ENCODE data around the gene NUDT22.

The NUDT22 gene

DNA sequence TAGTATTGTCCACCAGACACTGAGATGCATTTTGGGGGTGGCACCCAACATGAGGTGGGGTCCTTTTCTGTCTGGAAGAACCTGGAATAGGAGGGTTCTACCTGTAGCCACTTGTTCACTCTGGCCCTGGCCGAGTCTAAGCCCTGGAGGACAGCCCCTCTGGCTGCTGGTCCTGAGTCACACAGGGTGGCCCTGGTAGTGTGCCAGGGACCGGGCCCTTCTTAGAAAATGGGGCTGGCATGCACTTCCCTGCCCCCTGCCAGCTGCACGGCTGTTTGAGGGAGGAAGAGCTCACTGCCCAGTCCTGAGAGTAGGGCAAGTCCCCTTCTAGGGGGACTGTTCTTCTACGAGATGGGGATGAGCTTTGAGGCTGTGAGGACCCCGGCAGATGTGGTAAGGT lies 27.4 kb downstream of the NUDT22 start:
- DNase-seq (ENCODE audit: low read depth in 4 of 4, low spot score in 1 of 4): no peak

- no peak for DNase-seq (ENCODE audit: low read depth in 4 of 4, low spot score in 1 of 4)
Observed at GRCh38 chr11:64254326-64254725, 28.3 kb downstream of the NUDT22 start.

DNA sequence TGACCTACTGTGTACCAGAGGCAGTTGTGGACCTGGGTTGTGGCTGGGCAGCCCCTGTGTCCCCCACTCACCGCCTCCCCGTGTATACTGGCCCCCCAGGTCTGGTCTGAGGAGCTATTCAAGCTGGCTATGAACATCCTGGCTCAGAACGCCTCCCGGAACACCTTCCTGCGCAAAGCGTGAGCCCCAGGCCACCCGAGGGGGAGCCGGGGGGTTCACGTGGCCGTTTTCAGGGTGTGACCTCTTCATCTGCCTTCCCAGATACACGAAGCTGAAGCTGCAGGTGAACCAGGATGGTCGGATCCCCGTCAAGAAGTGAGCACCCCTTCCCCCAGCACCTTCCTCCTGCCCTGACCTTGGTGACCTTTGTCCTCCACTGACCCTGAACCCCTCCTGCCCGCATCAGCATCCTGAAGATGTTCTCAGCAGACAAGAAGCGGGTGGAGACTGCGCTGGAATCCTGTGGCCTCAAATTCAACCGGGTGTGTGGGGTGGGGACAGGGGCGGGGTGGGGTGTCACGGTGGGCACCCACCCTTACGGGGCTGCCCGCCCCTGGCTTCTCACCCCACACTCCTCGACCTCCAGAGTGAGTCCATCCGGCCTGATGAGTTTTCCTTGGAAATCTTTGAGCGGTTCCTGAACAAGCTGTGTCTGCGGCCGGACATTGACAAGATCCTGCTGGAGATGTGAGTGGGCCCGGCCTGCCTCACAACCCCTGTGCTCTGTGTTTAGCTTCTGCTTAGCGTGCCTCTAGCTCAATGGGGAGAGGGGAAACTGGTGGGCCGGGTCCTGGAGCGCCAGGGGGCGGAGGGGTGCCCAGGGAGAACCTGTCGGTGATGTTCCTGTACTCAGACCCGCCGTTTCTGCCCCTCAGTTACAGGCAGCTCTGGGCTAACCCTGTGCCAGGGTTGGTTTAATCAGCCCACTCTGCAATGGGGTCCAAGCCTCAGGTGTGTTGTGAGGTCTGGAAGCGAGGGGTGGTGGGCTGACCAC lies 29.4 kb downstream of the NUDT22 start:
- DNase-seq (ENCODE audit: low read depth in 4 of 4, low spot score in 1 of 4): no peak

- DNase-seq (ENCODE audit: low read depth in 4 of 4, low spot score in 1 of 4): no peak
Observed at GRCh38 chr11:64256300-64256699, 30.2 kb downstream of the NUDT22 start.

DNA sequence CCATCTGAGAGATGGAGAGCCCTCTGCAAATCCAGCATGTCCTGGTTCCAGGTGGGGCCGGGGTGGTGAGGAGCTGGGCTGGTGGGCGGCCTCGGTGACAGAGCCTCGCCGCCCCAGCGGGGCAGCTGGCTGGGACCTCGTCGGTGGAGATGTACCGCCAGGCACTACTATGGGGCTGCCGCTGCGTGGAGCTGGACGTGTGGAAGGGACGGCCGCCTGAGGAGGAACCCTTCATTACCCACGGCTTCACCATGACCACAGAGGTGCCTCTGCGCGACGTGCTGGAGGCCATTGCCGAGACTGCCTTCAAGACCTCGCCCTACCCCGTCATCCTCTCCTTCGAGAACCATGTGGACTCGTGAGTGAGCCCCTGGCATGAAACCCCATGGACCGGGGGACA lies 32.3 kb downstream of the NUDT22 start:
- DNase-seq (ENCODE audit: low read depth in 4 of 4, low spot score in 1 of 4): no peak

- no peak for DNase-seq (ENCODE audit: low read depth in 4 of 4, low spot score in 1 of 4)
Observed at GRCh38 chr11:64258946-64259532, 33.0 kb downstream of the NUDT22 start.

DNA sequence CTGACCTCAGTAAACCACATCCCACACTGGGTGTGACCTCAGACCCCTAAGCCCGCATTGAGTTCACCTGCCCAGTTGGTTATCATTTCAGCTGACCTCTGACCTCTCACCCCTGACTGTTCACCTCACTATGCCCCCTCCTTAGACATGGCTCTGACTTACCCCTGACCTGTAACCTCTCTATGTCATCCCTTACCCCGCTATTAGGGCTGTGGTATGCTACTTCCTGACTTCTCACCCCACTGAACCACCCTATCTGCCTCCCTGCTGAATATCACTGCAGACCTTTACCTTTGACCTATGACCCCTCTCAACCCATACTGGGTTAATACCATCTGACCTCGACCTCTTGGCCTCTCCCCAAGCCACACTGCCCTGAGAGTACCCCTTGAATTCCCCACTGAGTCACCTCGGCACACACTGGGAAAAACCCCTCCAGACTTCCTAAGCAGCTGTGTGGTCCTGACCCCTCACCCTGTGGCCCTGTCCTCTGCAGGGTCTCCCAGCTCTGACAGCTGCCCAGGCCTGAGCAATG lies 33.5 kb downstream of the NUDT22 start:
- DNase-seq (ENCODE audit: low read depth in 4 of 4, low spot score in 1 of 4): no peak

DNA sequence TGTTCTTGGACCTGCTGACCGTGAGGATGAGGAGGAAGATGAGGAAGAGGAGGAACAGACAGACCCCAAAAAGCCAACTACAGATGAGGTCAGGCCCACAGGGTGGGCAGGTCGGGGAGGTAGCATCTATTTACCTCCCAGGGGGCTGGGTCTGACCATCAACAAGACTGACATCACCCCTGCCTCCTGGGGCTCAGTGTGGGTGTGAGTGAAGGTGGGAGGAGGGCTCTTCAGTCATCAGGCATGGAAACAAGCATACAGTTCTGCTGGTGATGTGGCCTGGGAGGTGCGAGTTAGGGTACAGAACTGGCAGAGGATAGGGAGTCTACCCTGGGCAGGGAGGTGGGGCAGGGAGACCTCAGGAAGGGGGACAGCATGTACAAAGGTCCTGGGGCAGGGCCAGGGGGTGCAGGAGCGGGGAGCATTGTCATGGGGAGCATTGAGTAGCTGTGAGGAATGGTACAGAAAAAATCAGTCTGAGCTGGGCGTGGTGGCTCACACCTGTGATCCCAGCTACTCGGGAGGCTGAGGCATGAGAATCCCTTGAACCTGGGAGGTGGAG lies 34.2 kb downstream of the NUDT22 start:
- no peak for DNase-seq (ENCODE audit: low read depth in 4 of 4, low spot score in 1 of 4)

DNA sequence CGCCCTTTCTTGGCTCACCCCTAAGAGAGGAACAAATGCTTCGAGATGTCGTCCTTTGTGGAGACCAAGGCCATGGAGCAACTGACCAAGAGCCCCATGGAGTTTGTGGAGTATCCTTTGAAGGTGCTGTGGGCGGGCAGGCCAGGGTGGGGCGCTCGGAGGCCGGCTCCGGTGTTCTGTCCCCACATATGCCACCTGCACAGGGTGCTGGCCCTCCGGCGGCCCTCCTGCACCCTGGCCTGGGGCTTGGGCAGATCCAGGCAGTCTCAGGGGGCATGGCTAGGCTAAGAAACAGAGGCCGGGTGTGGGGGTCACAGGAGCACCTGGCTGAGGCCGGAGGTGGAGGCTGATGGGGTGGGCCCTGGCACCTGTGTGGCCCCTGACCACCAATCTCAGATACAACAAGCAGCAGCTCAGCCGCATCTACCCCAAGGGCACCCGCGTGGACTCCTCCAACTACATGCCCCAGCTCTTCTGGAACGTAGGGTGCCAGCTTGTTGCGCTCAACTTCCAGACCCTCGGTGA lies 35.5 kb downstream of the NUDT22 start:
- no peak for DNase-seq (ENCODE audit: low read depth in 4 of 4, low spot score in 1 of 4)

DNA sequence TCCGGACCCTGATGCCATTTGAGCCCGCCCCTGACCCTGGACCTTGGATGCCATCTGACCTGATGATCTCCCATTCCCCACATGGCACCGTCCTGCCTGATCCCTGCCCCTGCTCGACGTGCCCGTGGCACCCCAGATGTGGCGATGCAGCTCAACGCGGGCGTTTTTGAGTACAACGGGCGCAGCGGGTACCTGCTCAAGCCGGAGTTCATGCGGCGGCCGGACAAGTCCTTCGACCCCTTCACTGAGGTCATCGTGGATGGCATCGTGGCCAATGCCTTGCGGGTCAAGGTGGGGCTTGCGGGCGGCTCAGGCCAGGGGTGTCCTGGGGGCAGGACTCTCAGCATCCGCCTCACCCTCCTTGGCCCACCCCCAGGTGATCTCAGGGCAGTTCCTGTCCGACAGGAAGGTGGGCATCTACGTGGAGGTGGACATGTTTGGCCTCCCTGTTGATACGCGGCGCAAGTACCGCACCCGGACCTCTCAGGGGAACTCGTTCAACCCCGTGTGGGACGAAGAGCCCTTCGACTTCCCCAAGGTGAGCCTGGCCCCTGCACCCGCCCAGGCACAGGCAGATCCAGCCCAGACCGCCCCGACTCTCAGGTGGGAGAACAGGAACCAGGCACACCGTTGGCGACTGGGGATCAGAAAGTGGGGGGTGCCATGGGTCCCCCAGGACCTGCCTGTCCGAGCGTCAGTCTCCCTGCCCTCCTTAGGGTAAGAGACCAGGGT lies 36.4 kb downstream of the NUDT22 start:
- DNase-seq (ENCODE audit: low read depth in 4 of 4, low spot score in 1 of 4): no peak

DNA sequence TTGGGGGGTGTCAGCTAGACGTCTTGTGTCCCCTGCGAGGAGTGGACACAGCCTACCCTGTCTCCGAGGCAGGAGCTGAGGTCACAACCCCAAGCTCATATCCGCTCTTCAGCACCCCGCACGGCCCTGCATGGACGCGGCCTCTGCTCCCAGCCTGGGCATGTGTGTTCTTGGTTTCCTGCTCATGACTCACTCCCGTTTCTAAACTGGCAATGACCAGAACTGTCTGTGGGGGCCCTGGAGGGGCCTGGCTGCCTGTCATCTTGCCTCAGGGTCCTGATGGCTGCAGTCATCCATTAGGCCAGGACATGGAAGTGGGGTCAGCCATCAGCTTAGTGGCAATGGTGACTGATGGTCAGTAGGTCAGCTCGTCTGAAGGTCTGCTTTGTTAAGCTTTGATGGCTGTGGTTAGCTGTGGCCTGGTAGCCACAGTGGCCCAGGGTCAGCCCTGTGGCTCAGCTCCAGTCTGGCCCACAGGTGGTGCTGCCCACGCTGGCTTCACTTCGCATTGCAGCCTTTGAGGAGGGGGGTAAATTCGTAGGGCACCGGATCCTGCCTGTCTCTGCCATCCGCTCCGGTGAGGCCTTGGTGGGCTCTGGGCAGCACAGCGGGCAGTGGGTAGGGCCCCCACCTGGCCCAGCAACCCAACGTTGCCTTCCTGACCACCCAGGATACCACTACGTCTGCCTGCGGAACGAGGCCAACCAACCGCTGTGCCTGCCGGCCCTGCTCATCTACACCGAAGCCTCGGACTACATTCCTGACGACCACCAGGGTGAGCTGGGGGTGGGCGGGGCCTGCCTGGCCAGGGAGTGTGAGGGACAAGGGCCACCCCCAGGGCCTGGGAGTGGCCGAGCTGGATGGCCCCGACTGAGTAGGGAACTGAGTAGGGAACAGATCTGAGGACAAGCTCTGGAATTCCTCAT lies 37.2 kb downstream of the NUDT22 start:
- no peak for DNase-seq (ENCODE audit: low read depth in 4 of 4, low spot score in 1 of 4)

DNA sequence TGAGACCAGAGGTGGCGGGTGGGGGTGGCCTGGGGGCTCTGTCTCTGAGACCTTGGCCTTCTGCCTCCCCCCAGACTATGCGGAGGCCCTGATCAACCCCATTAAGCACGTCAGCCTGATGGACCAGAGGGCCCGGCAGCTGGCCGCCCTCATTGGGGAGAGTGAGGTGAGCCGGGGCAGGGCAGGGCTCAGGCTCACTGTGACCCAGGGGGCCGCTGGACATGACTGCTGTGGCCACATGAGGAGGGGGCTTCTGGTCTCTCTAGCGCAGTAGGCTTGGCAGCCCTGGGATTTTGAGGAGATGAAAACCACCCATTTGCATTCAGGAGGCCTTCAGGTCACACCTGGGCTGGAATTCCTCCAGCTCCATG lies 37.9 kb downstream of the NUDT22 start:
- DNase-seq (ENCODE audit: low read depth in 4 of 4, low spot score in 1 of 4): no peak

GRCh38 chr11:64264371-64264852 lies 38.3 kb downstream of the NUDT22 start:
- no peak for DNase-seq (ENCODE audit: low read depth in 4 of 4, low spot score in 1 of 4)

GRCh38 chr11:64265176-64266160 lies 39.4 kb downstream of the NUDT22 start:
- DNase-seq (ENCODE audit: low read depth in 4 of 4, low spot score in 1 of 4): no peak

GRCh38 chr11:64266339-64266738 lies 40.3 kb downstream of the NUDT22 start:
- DNase-seq (ENCODE audit: low read depth in 4 of 4, low spot score in 1 of 4): no peak

- DNase-seq (ENCODE audit: low read depth in 4 of 4, low spot score in 1 of 4): no peak
Observed at GRCh38 chr11:64267207-64267945, 41.3 kb downstream of the NUDT22 start.

GRCh38 chr11:64268025-64268892 lies 42.2 kb downstream of the NUDT22 start:
- DNase-seq (ENCODE audit: low read depth in 4 of 4, low spot score in 1 of 4): no peak

All from stimulated activated CD4-positive, alpha-beta T cell treated with anti-CD3 and anti-CD28 coated beads, Interleukin-1b, Interleukin-23, amount 100 ng/mL, for 24 hours (primary cell).